ENCODE measurements around the gene STXBP3. TPM values are rescaled to one million over a fixed set of nuclear protein-coding genes. Genes with fewer than 3 reads are reported as not detected.

The STXBP3 gene
- total and polyA plus RNA-seq, 2 of the 4 experiments (the other 2 are of a cell fraction), result 19.1 to 19.7 TPM

DNA sequence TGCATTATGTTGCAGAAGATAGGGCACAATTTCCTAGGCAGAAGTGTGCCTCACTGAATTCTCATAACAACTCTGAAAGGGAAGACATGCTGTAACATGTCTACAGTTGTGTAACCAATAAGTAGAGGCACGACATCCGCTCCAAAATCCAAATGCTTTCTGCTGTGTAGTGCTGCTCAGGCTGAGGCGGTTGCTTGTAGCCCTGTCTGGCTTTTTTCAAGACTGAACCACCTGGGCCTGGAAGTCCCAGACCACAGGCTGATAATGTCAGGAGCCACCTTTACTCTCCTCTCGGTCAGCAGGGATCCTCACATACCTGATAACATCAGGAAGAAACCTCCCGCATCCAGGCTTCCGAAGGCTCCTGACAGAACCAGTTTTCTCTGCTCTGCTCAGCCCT, 99.5 kb downstream of the STXBP3 start:
- Histone ChIP-seq H4K8ac (ENCODE audit: low read depth in 2 of 2, low read length in 2 of 2) (no peak overlapping the region), H3K4me1 (ENCODE audit: control insufficient read depth, insufficient read depth, low read length) (no peaks in the 10 kb centered on the region; the same call in 1 of the 2 replicates), H3K27ac (ENCODE audit: insufficient read depth, low read length) (no peak overlapping the region), H3K9me1 (ENCODE audit: insufficient read depth, low read length) (no peaks in the 10 kb centered on the region), H3K4me3 (ENCODE audit: insufficient read depth, low read depth, low read length) (no peak overlapping the region), H2BK20ac (ENCODE audit: low read depth, low read length) (no peak overlapping the region), H3K4me2 (ENCODE audit: low read depth, low read length) (no peak overlapping the region), H3K79me1 (ENCODE audit: low read depth in 1 of 2, low read length in 2 of 2) (no peaks in the 10 kb centered on the region), H3K27me3 (ENCODE audit: control insufficient read depth, insufficient read depth, low read length) (peaks cover 13% of the 10 kb centered on the region), H3K18ac (ENCODE audit: low read depth, low read length) (no peak overlapping the region), H3K23ac (ENCODE audit: low read depth, low read length) (no peak overlapping the region), H2BK15ac (ENCODE audit: low read depth, low read length) (no peak overlapping the region), H3K9me3 (ENCODE audit: control insufficient read depth, insufficient read depth, low read length) (no peaks in the 10 kb centered on the region), H3K56ac (ENCODE audit: extremely low read depth, insufficient read depth, low read length) (no peak overlapping the region), H4K5ac (ENCODE audit: low read depth, low read length) (no peak overlapping the region), H3K9ac (ENCODE audit: low read depth, low read length) (no peak overlapping the region), H4K20me1 (ENCODE audit: insufficient read depth, low read length) (no peaks in the 10 kb centered on the region), H2BK120ac (ENCODE audit: low read depth, low read length) (no peak overlapping the region), H2AFZ (replicated peaks; ENCODE audit: low read length, poor library complexity) (no peak overlapping the region), H2AK5ac (ENCODE audit: low read depth, low read length) (no peak overlapping the region), H3K36me3 (ENCODE audit: control insufficient read depth, insufficient read depth, low read length) (no peaks in the 10 kb centered on the region), H2BK5ac (ENCODE audit: low read depth, low read length, poor library complexity, severe bottlenecking) (no peak overlapping the region), H2AK9ac (replicated peaks; ENCODE audit: low read depth, low read length, poor library complexity) (no peak overlapping the region), H3K14ac (replicated peaks; ENCODE audit: low read depth, low read length) (no peak overlapping the region), H3K4ac (ENCODE audit: low read depth, low read length) (no peak overlapping the region), H4K91ac (ENCODE audit: insufficient read depth, low read depth, low read length) (no peak overlapping the region)
- TF ChIP-seq MXI1 (IDR thresholded peaks at IDR 0.05; ENCODE audit: borderline replicate concordance, low read depth, low read length), result no peak
- TF ChIP-seq MAFK (IDR thresholded peaks at IDR 0.05; ENCODE audit: low read depth, low read length), result no peak
- TF ChIP-seq, protein P1, sequence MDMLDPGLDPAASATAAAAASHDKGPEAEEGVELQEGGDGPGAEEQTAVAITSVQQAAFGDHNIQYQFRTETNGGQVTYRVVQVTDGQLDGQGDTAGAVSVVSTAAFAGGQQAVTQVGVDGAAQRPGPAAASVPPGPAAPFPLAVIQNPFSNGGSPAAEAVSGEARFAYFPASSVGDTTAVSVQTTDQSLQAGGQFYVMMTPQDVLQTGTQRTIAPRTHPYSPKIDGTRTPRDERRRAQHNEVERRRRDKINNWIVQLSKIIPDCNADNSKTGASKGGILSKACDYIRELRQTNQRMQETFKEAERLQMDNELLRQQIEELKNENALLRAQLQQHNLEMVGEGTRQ (IDR thresholded peaks at IDR 0.05; ENCODE audit: low read depth, low read length), result no peak
- TF ChIP-seq NFE2L2 (IDR thresholded peaks at IDR 0.05; ENCODE audit: low read depth, low read length), result no peak
- no peak for TF ChIP-seq POLR2A (IDR thresholded peaks at IDR 0.05; ENCODE audit: low read depth, low read length)
- TF ChIP-seq RCOR1 (IDR thresholded peaks at IDR 0.05; ENCODE audit: insufficient replicate concordance, low read length), result no peak
- TF ChIP-seq CEBPB (IDR thresholded peaks at IDR 0.05; ENCODE audit: low read depth, low read length), result no peak
- TF ChIP-seq, protein P2, sequence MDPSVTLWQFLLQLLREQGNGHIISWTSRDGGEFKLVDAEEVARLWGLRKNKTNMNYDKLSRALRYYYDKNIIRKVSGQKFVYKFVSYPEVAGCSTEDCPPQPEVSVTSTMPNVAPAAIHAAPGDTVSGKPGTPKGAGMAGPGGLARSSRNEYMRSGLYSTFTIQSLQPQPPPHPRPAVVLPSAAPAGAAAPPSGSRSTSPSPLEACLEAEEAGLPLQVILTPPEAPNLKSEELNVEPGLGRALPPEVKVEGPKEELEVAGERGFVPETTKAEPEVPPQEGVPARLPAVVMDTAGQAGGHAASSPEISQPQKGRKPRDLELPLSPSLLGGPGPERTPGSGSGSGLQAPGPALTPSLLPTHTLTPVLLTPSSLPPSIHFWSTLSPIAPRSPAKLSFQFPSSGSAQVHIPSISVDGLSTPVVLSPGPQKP (IDR thresholded peaks at IDR 0.05; ENCODE audit: borderline replicate concordance, low read depth, low read length), result no peak
- ChIA-PET CTCF (interaction anchor here (0.7 kb wide), 1 partner anchor 240 kb away, joined by 3 read pairs; no protein-coding TSS in a partner anchor), POLR2A (ENCODE audit: unreplicated experiment) (no interaction called here)
- no peak for DNase-seq
- ATAC-seq (ENCODE audit: low read depth), result no peak
- dilution Hi-C loops (cut with HindIII; ENCODE audit: low sequenced_read_pairs, unreplicated experiment), result no loop called here
- in situ Hi-C loops (cut with MboI; ENCODE audit: low sequenced_read_pairs), result no loop called here
- no TSS peak for BruUV-seq (replicated peaks)
- intact Hi-C loops (cut with micrococcal nuclease), result no loop called here
- 100% methylated on average over 4 of the region's 6 CpGs; no CpG with 5 or more reads in 1 of the 2 experiments for WGBS, 2 experiments (ENCODE audit: extremely low coverage in 2 of 2, insufficient read length in 1 of 2)

Measured in IMR-90 (cell line).